Adipocyte (in vitro differentiated cells): ENCODE measurements around the gene BBS12.

Source experiments
- DNase-seq: peaks from one replicate; pipeline ENCODE4 v3.0.0-alpha.2; 2015; ENCODE audit warnings: low read depth
- H3K27me3 ChIP-seq: replicated peaks from 2 replicates; pipeline ENCODE4 v1.7.0; 2013; ENCODE audit warnings: mild to moderate bottlenecking, low read length, moderate library complexity; ENCODE audit not compliant: control insufficient read depth, insufficient read depth
- H3K36me3 ChIP-seq: 2 replicates; pipeline ENCODE4 v1.7.0; 2013; ENCODE audit warnings: low read length, mild to moderate bottlenecking, moderate library complexity; ENCODE audit not compliant: control insufficient read depth, insufficient read depth, severe bottlenecking
- H3K4me1 ChIP-seq: 2 replicates; pipeline ENCODE4 v1.7.0; 2013; ENCODE audit warnings: mild to moderate bottlenecking, low read length, moderate library complexity; ENCODE audit not compliant: control insufficient read depth, insufficient read depth
- H3K4me3 ChIP-seq: 2 replicates; pipeline ENCODE4 v1.7.0; 2013; ENCODE audit warnings: mild to moderate bottlenecking, low read length, moderate library complexity
- H3K9ac ChIP-seq: 2 replicates; pipeline ENCODE4 v1.7.0; 2013; ENCODE audit warnings: mild to moderate bottlenecking, low read length, moderate library complexity
- H3K9me3 ChIP-seq: 2 replicates; pipeline ENCODE4 v1.7.0; 2013; ENCODE audit warnings: mild to moderate bottlenecking, low read length, moderate library complexity; ENCODE audit not compliant: control insufficient read depth

The BBS12 gene

DNA sequence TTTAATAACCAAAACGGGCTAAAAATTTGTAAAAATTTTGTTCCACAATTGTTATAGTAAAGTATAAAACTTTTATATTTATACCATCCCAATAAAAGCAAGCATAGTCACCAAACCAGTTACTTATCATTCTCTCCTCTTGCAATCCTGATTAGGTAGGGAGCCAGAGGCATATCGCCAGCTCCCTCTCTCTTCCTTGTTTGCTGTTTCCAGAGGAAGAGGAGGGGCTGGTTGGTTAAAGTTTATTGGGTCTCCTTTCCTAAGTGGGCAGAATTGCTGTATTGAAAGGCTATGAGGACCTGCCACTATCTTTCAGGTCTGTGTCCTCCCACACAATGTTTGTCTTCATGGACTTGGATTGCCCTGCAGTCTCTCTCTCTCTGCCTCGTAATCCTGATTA lies 29.6 kb upstream of the BBS12 start:
- H3K9me3 ChIP-seq = no peaks in the 10 kb centered on the region
- H3K4me3 ChIP-seq = no peak overlapping the region
- H3K9ac ChIP-seq = no peak overlapping the region
- no peak for DNase-seq
- no peaks in the 10 kb centered on the region for H3K36me3 ChIP-seq
- H3K27me3 ChIP-seq = no peaks in the 10 kb centered on the region
- peaks cover 6% of the 10 kb centered on the region for H3K4me1 ChIP-seq

DNA sequence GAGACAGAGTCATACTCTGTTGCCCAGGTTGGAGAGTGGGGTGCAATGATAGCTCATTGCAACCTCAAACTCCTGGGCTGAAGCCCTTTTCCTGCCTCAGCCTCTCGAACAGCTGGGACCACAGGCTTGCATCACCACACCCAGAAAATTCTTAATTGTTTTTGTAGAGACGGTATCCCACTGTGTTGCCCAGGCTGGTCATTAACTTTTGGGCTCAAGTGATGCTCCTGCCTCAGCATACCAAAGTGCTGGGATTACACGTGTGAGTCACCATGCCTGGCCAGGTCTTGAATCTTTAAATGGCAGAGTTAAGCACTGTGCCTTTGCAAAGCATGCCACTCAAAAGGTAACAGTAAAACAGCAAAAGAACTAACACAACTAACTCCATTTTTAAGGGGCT lies 28.6 kb upstream of the BBS12 start:
- no peak for DNase-seq
- H3K4me1 ChIP-seq = peaks cover 6% of the 10 kb centered on the region
- H3K36me3 ChIP-seq = no peaks in the 10 kb centered on the region
- no peaks in the 10 kb centered on the region for H3K9me3 ChIP-seq
- H3K27me3 ChIP-seq = no peaks in the 10 kb centered on the region
- H3K9ac ChIP-seq = no peak overlapping the region
- H3K4me3 ChIP-seq = no peak overlapping the region

DNA sequence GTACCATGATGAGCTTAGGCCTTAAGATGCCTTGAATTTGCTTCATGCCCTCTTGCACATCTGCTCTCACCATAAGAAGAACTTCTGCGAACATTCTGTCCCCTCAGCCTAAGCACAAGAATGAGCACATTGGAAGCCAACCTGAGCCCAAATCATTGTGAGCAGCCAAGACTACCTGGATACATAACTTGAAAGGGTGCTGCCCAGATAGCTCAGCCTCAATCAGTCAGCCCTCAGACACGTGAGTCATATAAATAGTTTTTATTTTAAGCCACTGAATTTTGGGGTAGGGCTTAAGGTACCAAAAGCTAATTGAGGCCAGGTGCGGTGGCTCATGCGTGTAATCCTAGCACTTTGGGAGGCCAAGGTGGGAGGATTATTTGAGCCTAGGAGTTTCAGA lies 27.5 kb upstream of the BBS12 start:
- Histone ChIP-seq H3K36me3 (no peaks in the 10 kb centered on the region), H3K4me3 (no peak overlapping the region), H3K9ac (no peak overlapping the region), H3K4me1 (peaks cover 3% of the 10 kb centered on the region), H3K9me3 (no peaks in the 10 kb centered on the region), H3K27me3 (no peaks in the 10 kb centered on the region)
- DNase-seq = no peak

DNA sequence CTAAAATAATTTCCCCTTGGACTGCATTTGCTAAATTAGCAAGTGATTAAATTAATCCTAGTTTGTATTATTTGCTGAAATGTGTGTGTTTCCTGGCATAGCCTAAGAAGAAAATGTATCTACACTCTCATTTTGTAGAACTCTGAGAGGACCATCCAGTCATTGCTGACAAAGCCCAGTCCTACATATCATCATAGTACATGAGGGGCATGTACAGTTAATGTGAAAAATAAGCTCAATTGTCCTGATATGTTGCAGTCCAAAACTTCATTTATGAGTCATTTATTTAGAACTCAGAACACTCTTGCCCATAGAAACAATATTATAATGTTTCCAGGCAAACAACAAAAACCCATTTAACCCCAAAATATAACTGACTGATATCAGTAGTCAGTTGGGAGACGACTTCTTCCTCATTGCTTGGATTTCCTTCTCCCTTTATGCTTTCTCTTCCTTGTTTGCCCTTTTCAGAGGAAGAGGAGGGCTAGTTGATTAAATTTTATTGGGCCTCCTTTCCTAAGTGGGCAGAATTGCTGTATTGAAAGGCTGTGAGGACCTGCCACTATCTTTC lies 26.9 kb upstream of the BBS12 start:
- H3K4me3 ChIP-seq = no peak overlapping the region

DNA sequence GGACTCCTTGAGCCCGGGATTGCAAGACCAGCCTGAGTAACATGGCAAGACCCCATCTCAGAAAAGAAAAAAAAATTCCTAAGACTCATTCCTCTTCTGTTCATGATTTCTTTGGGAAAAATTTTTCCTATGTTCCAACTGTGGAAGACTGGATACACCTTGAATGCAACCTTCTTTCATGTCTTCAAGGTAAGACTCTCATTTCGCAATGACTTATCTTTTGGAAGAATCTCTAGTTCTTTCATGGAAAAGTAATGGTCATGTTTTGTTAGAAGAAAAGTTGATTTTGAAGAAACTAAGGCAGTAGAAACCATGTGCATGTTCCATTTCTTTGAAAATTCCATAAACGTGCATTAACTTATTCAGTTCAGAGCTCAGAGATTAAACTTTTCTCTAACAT lies 26.0 kb upstream of the BBS12 start:
- Histone ChIP-seq H3K4me3 (no peak overlapping the region), H3K27me3 (no peaks in the 10 kb centered on the region), H3K36me3 (no peaks in the 10 kb centered on the region), H3K9me3 (no peaks in the 10 kb centered on the region), H3K4me1 (no peaks in the 10 kb centered on the region), H3K9ac (no peak overlapping the region)
- no peak for DNase-seq

More for the DNA sequence above, 26.9 kb upstream of the BBS12 start:
- H3K9me3 ChIP-seq = no peaks in the 10 kb centered on the region
- no peaks in the 10 kb centered on the region for H3K36me3 ChIP-seq
- H3K27me3 ChIP-seq = no peaks in the 10 kb centered on the region
- no peaks in the 10 kb centered on the region for H3K4me1 ChIP-seq
- DNase-seq = no peak
- no peak overlapping the region for H3K9ac ChIP-seq

DNA sequence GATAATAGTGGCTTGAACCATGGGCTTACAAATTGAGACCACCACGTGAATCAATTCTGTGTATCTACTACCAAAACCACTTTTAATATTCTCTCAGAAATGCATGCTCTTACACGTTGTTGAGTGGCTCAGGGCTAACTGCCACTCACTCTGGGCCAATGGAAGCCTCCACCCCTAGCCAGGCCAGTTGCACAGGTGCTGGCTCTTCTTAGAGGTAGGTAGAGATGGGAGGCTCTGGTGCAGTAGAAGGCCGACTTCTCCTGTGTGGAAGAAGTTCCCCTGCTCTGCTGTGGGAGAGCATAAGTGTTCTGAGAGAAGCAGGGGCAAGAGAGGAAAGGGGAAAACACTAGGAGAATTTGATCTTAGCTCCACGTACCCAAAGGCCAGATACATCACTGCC lies 25.0 kb upstream of the BBS12 start:
- H3K27me3 ChIP-seq = no peaks in the 10 kb centered on the region
- no peak overlapping the region for H3K4me3 ChIP-seq
- H3K9me3 ChIP-seq = no peaks in the 10 kb centered on the region
- peaks cover 8% of the 10 kb centered on the region for H3K4me1 ChIP-seq
- H3K9ac ChIP-seq = no peak overlapping the region
- no peaks in the 10 kb centered on the region for H3K36me3 ChIP-seq
- no peak for DNase-seq

DNA sequence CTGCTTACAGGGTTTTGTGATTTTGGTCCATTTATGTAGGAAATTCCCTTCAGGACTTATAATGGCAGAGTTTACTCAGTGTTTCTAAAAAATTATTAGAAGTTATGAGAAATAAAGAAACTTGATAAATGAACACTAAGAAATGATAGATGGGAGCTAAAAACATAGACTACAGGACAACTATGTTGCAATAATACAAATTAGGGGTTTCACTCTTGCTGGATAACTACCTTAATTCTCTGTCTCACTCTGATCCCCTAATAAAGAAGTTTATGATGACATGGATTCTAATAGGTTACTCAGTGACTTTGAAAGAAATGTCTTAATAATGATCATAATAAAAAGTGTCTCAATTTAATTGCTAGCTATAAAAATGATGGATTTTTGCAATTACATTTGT lies 23.3 kb upstream of the BBS12 start:
- no peak for DNase-seq
- no peaks in the 10 kb centered on the region for H3K36me3 ChIP-seq

DNA sequence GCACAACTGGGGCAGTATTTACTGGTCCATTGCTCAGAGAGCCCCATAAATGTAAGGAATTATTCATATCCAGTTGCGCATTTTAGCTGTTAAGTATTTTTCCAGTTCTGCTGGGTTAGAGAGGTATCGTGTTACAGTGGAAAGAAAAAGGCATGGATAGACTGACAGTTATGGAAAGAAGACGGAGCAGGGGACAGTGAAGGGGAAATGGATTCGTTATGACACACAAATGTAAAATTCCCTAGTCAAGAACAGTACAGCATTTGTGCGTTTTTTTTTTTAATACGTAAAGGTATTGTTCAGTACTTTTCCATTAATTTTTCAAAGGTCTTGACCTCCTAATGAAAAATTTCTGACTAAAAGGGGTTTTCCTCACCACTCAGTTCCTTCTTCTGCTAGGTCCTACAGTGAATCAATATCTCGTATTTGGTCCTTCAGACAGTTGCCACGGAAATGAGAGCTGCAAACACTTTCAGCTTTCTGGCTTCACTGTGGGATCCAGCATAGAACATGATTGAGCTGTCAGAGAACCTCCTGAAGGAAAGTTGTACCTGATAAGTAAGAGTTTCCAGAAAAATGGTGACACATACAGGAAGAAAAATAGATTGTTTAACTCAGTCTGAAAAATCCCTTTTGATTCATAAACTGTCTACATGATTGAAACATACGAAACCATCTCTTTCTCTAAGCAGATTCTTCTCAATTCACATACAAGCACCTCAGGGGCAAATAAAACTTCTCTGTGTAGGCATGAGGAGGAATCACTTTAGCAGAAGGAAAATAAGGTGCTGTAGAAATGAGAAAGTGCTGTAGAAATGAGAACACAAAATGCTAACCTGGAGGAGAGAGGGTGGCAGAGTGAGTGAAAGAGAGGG lies 21.8 kb upstream of the BBS12 start:
- Histone ChIP-seq H3K9me3 (no peaks in the 10 kb centered on the region), H3K36me3 (no peaks in the 10 kb centered on the region), H3K4me1 (peaks cover 22% of the 10 kb centered on the region), H3K9ac (no peak overlapping the region), H3K27me3 (no peaks in the 10 kb centered on the region), H3K4me3 (no peak overlapping the region)
- DNase-seq = no peak

More for the DNA sequence above, 23.3 kb upstream of the BBS12 start:
- Histone ChIP-seq H3K9ac (no peak overlapping the region), H3K4me1 (peaks cover 22% of the 10 kb centered on the region), H3K4me3 (no peak overlapping the region), H3K9me3 (no peaks in the 10 kb centered on the region), H3K27me3 (no peaks in the 10 kb centered on the region)

DNA sequence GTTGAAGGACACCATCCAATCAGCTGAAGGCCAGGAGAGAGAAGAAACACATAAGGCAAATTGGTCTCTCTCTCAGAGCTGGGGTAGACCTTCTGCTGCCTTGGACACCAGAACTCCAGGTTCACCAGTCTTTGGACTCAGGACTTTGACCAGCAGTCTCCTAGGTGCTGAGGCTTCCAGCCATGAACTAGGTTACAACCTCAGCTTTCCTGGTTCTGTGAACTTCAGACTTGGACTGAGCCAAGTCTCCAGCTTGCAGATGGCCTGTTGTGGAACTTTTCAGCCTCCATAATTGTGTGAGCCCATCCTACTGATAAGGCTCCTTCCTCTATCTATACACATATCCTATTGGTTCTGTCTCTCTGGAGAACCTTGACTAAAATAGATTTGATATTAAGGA lies 20.6 kb upstream of the BBS12 start:
- DNase-seq = no peak
- H3K9me3 ChIP-seq = no peaks in the 10 kb centered on the region

DNA sequence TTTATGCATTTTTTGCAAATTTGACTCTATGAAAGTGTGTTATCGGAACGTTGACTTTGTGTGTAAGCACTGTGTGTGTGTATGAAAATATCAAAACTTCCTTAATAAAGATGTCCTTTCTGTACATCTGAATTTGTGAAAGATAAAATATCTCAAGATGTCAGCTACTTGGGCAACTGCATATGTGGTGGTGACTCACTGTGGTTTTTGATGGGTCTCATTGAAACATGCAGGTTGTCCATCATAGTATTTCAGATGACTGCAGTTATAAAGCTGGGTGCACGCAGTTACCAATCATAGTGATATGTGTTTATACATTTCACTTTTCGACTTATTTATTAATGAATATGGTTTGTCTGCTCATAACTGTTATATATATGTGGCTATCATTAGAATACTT lies 19.7 kb upstream of the BBS12 start:
- DNase-seq = no peak
- Histone ChIP-seq H3K4me3 (no peak overlapping the region), H3K9ac (no peak overlapping the region), H3K27me3 (no peaks in the 10 kb centered on the region), H3K9me3 (no peaks in the 10 kb centered on the region), H3K4me1 (peaks cover 22% of the 10 kb centered on the region), H3K36me3 (no peaks in the 10 kb centered on the region)

More for the DNA sequence above, 20.6 kb upstream of the BBS12 start:
- Histone ChIP-seq H3K27me3 (no peaks in the 10 kb centered on the region), H3K4me3 (no peak overlapping the region), H3K36me3 (no peaks in the 10 kb centered on the region), H3K9ac (no peak overlapping the region), H3K4me1 (peaks cover 22% of the 10 kb centered on the region)

DNA sequence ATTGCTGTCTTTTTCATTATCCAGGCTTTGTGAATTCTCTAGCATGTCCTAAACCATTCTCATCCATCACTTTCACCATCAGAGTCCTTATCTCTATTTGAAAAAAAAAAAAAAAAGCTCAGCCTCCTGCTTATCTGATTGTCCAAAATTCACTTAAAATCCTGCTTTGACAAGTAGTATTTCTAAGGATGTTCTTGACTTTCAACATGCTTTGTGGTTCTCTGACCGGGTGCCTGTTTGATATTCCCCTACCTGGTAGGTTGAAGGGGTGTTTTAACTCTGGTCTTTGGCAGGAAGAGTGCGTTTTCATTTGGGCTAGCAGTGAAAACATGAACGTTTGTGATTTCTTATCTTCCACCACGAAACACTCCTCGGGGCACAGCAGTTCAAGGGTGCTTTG lies 17.3 kb upstream of the BBS12 start:
- H3K9me3 ChIP-seq = no peaks in the 10 kb centered on the region
- no peaks in the 10 kb centered on the region for H3K27me3 ChIP-seq
- peaks cover 22% of the 10 kb centered on the region for H3K4me1 ChIP-seq
- no peak for DNase-seq
- H3K4me3 ChIP-seq = no peak overlapping the region
- H3K9ac ChIP-seq = no peak overlapping the region
- H3K36me3 ChIP-seq = no peaks in the 10 kb centered on the region
